GM12801 (cell line): Measurements from ENCODE around the gene MITF.

ENCODE experiments used
- CTCF ChIP-seq: IDR thresholded peaks from one replicate; pipeline ENCODE4 v1.5.1; 2011; ENCODE audit warnings: control low read depth; ENCODE audit not compliant: insufficient read length; ENCODE audit errors: extremely low read depth

Gene MITF

GRCh38 chr3:69815970-69816369 lies 76.7 kb downstream of the MITF start:
- no peak for TF ChIP-seq CTCF

GRCh38 chr3:69817988-69818387 lies 78.7 kb downstream of the MITF start:
- TF ChIP-seq CTCF, result no peak

GRCh38 chr3:69819282-69819681 lies 80.0 kb downstream of the MITF start:
- no peak for TF ChIP-seq CTCF

- TF ChIP-seq CTCF, result no peak
Observed at GRCh38 chr3:69821133-69821532, 81.9 kb downstream of the MITF start.

GRCh38 chr3:69823743-69824142 lies 84.5 kb downstream of the MITF start:
- no peak for TF ChIP-seq CTCF

GRCh38 chr3:69825446-69825845 lies 86.2 kb downstream of the MITF start:
- TF ChIP-seq CTCF, result no peak

GRCh38 chr3:69827127-69827526 lies 87.9 kb downstream of the MITF start:
- TF ChIP-seq CTCF, result no peak

- TF ChIP-seq CTCF, result no peak
Observed at GRCh38 chr3:69828817-69829216, 89.6 kb downstream of the MITF start.
